Caco-2 (cell line): ENCODE measurements around the gene MCM3. TPM values are rescaled to one million over a fixed set of nuclear protein-coding genes. Genes with fewer than 3 reads are reported as not detected.

ENCODE experiments used
- BruUV-seq: library from RNA; stranded (reverse); fragments of 400-500 nt; replicated peaks from 2 replicates; lab custom pipeline; 2021; lab: Mats Ljungman, UMichigan
- CTCF ChIA-PET: fragments of 300-600 bp; sonication (Branson Sonifier 250); formaldehyde crosslinking; loops from one replicate; lab custom pipeline; 2022; ENCODE audit warnings: antibody characterized with exemption; lab: Charles Lee
- POLR2A ChIA-PET: fragments of 300-600 bp; sonication (Branson Sonifier 250); formaldehyde crosslinking; loops from one replicate; lab custom pipeline; 2022; ENCODE audit warnings: antibody characterized with exemption; lab: Charles Lee
- DNase-seq, 2 experiments: peaks; one replicate each; pipeline versions ENCODE4 v3.0.0 to v3.0.0-alpha.2; 2020 to 2022
- H3K27me3 ChIP-seq: replicated peaks from 2 replicates; pipeline ENCODE4 v1.6.0; 2011; ENCODE audit warnings: low read length; ENCODE audit not compliant: control insufficient read depth, insufficient read depth
- H3K36me3 ChIP-seq: 2 replicates; pipeline ENCODE4 v1.5.1; 2011; ENCODE audit warnings: low read length; ENCODE audit not compliant: control insufficient read depth, insufficient read depth
- H3K4me1 ChIP-seq: fragments of 250-450 bp; sonication (Bioruptor Pico); 2 replicates; pipeline ENCODE4 v1.5.1; 2020; ENCODE audit warnings: mild to moderate bottlenecking
- H3K4me3 ChIP-seq: 2 replicates; pipeline ENCODE4 v1.5.1; 2011; ENCODE audit warnings: low read depth, mild to moderate bottlenecking, control low read depth, low read length
- H3K9me3 ChIP-seq: fragments of 250-450 bp; sonication (Bioruptor Pico); 2 replicates; pipeline ENCODE4 v1.5.1; 2020; ENCODE audit warnings: mild to moderate bottlenecking, moderate library complexity
- H3K27ac Mint-ChIP-seq: one replicate; pipeline ENCODE4 v1.8.0; 2022; ENCODE audit warnings: mixed read lengths; ENCODE audit not compliant: unreplicated experiment
- H3K27me3 Mint-ChIP-seq: one replicate; pipeline ENCODE4 v1.8.0; 2022; ENCODE audit warnings: mixed read lengths; ENCODE audit not compliant: insufficient read depth, unreplicated experiment
- H3K36me3 Mint-ChIP-seq: one replicate; pipeline ENCODE4 v1.8.0; 2022; ENCODE audit warnings: mild to moderate bottlenecking, mixed read lengths; ENCODE audit not compliant: insufficient read depth, unreplicated experiment
- H3K4me1 Mint-ChIP-seq: one replicate; pipeline ENCODE4 v1.8.0; 2022; ENCODE audit warnings: low read depth, mixed read lengths; ENCODE audit not compliant: unreplicated experiment
- H3K4me3 Mint-ChIP-seq: one replicate; pipeline ENCODE4 v1.8.0; 2022; ENCODE audit warnings: mild to moderate bottlenecking, moderate library complexity, mixed read lengths; ENCODE audit not compliant: unreplicated experiment
- H3K9me3 Mint-ChIP-seq: one replicate; pipeline ENCODE4 v1.8.0; 2022; ENCODE audit warnings: mixed read lengths; ENCODE audit not compliant: unreplicated experiment
- intact Hi-C: fragments of 100-400 bp; cut with micrococcal nuclease; formaldehyde crosslinking; loops from one replicate; pipeline ENCODE4 v1.10.0; 2022; ENCODE audit not compliant: unreplicated experiment
- total RNA-seq: library from RNA; stranded (reverse); gene quantifications from 2 replicates; pipeline ENCODE4 v1.2.3, GENCODE V29; 2022
- TF ChIP-seq, protein P1 (sequence below), 2 experiments: fragments of 200-600 bp in 1 of 2; IDR thresholded peaks; 1 replicate in 1 of 2; 2 replicates in 1 of 2; pipeline versions ENCODE4 v1.5.1 to v1.8.0; 2011 to 2022; ENCODE audit warnings: antibody characterized with exemption in 1 of 2, control low read depth in 1 of 2, inconsistent platforms in 1 of 2, low read depth in 1 of 2, low read length in 1 of 2, mild to moderate bottlenecking in 1 of 2, moderate library complexity in 1 of 2; ENCODE audit not compliant: insufficient read depth in 1 of 2, severe bottlenecking in 1 of 2, unreplicated experiment in 1 of 2

MCM3 gene
- total RNA-seq, 1 experiment from 2014 or later = 151 TPM

DNA sequence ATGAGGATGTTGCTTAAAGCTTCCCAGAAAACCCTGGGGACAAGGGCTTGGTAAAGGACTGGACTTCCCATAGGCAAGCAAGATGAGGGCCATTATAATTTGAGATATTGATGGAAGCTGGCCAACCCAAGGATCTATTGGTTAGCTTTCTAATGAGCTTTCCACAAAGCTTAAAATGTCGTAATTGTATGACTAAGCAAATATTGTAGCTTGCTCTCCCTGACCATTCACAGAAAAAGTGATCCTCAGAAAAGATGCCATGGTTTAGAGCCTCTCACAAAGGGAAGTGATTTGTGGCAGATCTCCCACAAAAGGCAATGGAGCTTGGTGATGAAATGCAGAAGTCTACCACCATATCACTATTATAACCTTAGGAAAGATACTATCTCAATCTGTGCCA is 53.9 kb downstream of the MCM3 start:
- no peaks in the 10 kb centered on the region for H3K9me3 Mint-ChIP-seq
- Histone ChIP-seq H3K9me3 (no peaks in the 10 kb centered on the region), H3K36me3 (no peaks in the 10 kb centered on the region), H3K27me3 (no peaks in the 10 kb centered on the region), H3K4me1 (no peaks in the 10 kb centered on the region), H3K4me3 (no peak overlapping the region)
- no peaks in the 10 kb centered on the region for H3K4me1 Mint-ChIP-seq
- no TSS peak for BruUV-seq
- H3K4me3 Mint-ChIP-seq = no peak overlapping the region
- no peaks in the 10 kb centered on the region for H3K36me3 Mint-ChIP-seq
- no peak for DNase-seq
- no peak overlapping the region for H3K27ac Mint-ChIP-seq
- ChIA-PET CTCF (interaction anchor here (1.3 kb wide), 1 partner anchor 68 kb away, joined by 4 read pairs; no protein-coding TSS in a partner anchor), POLR2A (no interaction called here)
- H3K27me3 Mint-ChIP-seq = no peaks in the 10 kb centered on the region
- TF ChIP-seq, protein P1, sequence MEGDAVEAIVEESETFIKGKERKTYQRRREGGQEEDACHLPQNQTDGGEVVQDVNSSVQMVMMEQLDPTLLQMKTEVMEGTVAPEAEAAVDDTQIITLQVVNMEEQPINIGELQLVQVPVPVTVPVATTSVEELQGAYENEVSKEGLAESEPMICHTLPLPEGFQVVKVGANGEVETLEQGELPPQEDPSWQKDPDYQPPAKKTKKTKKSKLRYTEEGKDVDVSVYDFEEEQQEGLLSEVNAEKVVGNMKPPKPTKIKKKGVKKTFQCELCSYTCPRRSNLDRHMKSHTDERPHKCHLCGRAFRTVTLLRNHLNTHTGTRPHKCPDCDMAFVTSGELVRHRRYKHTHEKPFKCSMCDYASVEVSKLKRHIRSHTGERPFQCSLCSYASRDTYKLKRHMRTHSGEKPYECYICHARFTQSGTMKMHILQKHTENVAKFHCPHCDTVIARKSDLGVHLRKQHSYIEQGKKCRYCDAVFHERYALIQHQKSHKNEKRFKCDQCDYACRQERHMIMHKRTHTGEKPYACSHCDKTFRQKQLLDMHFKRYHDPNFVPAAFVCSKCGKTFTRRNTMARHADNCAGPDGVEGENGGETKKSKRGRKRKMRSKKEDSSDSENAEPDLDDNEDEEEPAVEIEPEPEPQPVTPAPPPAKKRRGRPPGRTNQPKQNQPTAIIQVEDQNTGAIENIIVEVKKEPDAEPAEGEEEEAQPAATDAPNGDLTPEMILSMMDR (IDR thresholded peaks at IDR 0.05; ENCODE audit: insufficient read depth in 1 of 2, low read depth in 1 of 2, low read length in 1 of 2, severe bottlenecking in 1 of 2, unreplicated experiment in 1 of 2) = no peak
- intact Hi-C loops = no loop called here

DNA sequence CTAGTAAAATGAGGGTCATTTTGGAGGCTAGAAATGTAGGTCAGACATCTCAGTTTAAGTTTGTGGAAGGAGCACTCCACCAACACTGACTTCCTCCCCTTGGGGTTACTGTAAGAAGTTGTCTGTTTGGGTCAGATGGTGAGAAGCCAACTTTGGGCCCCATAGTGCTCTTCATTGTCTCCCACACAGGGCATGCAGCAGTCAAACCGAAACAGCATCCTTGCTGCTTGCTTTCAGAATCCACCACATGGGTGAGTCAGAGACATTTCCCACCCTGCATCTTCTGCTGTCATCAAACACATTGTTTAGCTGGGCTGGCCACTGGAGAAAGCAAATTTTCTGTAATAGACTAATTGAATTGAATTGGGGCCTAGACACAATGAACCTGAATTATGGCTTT is 57.0 kb downstream of the MCM3 start:
- BruUV-seq = no TSS peak
- POLR2A ChIA-PET = no interaction called here
- H3K36me3 Mint-ChIP-seq = no peaks in the 10 kb centered on the region
- DNase-seq = no peak
- Histone ChIP-seq H3K4me3 (no peak overlapping the region), H3K27me3 (no peaks in the 10 kb centered on the region), H3K36me3 (no peaks in the 10 kb centered on the region), H3K4me1 (no peaks in the 10 kb centered on the region), H3K9me3 (no peaks in the 10 kb centered on the region)
- CTCF ChIA-PET = no interaction called here
- no peaks in the 10 kb centered on the region for H3K9me3 Mint-ChIP-seq
- intact Hi-C loops = no loop called here
- no peak overlapping the region for H3K4me3 Mint-ChIP-seq
- no peak overlapping the region for H3K27ac Mint-ChIP-seq
- no peaks in the 10 kb centered on the region for H3K4me1 Mint-ChIP-seq
- H3K27me3 Mint-ChIP-seq = peaks cover 16% of the 10 kb centered on the region
- TF ChIP-seq, protein P1 (IDR thresholded peaks at IDR 0.05; ENCODE audit: insufficient read depth in 1 of 2, low read depth in 1 of 2, low read length in 1 of 2, severe bottlenecking in 1 of 2, unreplicated experiment in 1 of 2) = no peak

DNA sequence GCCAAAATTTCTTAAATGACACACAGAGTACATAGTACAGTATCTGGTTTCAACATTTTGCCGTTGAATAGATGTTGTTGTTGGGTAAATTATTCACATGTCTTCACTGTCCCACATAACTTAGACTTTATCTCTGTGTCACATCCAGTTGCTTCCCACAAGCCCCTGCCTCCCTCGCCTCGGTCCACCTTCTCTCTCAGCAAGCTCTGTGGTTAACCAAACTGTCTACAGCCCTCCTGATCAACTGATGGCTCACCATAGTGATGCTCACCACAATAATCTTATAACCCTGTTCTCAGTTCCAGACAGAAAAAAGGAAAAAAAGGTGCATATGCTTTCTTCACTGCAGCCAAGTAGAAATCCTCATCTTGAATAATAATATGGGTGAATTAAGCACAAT is 63.2 kb downstream of the MCM3 start:
- ChIA-PET POLR2A (no interaction called here), CTCF (no interaction called here)
- no peaks in the 10 kb centered on the region for H3K27me3 ChIP-seq
- no peaks in the 10 kb centered on the region for H3K36me3 ChIP-seq
- no peaks in the 10 kb centered on the region for H3K9me3 Mint-ChIP-seq
- no peak for DNase-seq
- peaks cover 19% of the 10 kb centered on the region for H3K27me3 Mint-ChIP-seq
- TF ChIP-seq, protein P1 (IDR thresholded peaks at IDR 0.05; ENCODE audit: insufficient read depth in 1 of 2, low read depth in 1 of 2, low read length in 1 of 2, severe bottlenecking in 1 of 2, unreplicated experiment in 1 of 2) = no peak
- H3K27ac Mint-ChIP-seq = no peak overlapping the region
- H3K4me3 ChIP-seq = no peak overlapping the region
- H3K36me3 Mint-ChIP-seq = no peaks in the 10 kb centered on the region
- H3K4me3 Mint-ChIP-seq = no peak overlapping the region
- 0 out of 2 replicates have a peak, but pooled peaks cover 3% of the 10 kb centered on the region for H3K4me1 ChIP-seq
- BruUV-seq = no TSS peak
- intact Hi-C loops = no loop called here
- H3K4me1 Mint-ChIP-seq = peaks cover 6% of the 10 kb centered on the region
- H3K9me3 ChIP-seq = no peaks in the 10 kb centered on the region
